G401 (cell line): ENCODE results near the gene MEF2C. TPM values are rescaled to one million over a fixed set of nuclear protein-coding genes. Genes with fewer than 3 reads are reported as not detected.
"Not testable (repeated sequence)": the region's sequence is repeated elsewhere in the genome, so short reads cannot be mapped to it uniquely, and the experiment has no call there.

Experiments
- DNase-seq: peaks from one replicate; pipeline ENCODE4 v3.0.0-alpha.2; 2015; ENCODE audit warnings: low spot score
- in situ Hi-C: cut with HindIII; loops from 2 replicates; pipeline ENCODE4 v1.10.0; 2016; ENCODE audit warnings: low sequenced_read_pairs, mixed read lengths
- total RNA-seq: library from RNA; depleted of rRNA; stranded (reverse); fragments of >200 nt; shearing (Covaris generic); gene quantifications from 2 replicates; pipeline ENCODE4 v1.2.3, GENCODE V29; 2014; rRNA removed

MEF2C gene
- 0.43 TPM in 1 of 2 replicates, not detected in the other for total RNA-seq

DNA sequence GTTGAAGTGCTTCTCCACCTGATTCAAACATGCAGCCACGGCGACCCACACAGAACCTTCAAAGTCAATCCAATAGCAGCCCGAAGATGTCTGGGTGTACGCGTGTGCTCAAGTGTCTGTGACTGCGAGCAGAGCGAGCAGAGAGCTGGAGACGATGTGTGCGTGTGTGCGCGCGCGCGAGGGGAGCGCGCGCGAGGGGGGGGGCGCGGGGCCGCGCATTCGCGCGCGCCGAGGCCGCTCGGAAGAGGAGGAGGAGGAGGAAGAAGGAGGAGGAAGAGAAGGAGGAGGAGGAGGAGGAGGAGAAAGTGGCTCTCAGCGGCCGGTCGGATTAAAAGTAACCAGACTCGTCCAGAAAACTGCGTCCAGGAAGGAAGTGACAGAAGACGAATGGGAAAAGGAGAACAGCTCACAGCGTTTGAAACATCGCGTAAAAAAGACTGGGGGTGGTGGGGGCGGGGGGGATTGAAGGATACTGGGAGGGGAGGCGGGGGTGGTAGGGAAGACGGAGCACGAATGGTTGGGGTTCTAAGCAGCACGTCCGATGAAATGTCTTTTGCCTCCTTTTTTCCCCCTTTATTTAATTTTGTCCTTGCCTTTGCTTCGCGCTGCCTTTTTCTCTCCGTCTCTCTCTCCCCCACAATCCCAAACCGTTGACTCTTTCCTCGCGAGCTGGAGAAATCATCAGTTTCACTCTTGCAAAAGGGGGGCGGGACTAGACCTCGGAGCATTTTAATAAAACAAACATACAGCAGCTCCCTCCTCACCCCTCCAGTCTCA, at the start of gene MEF2C:
MEF2C (minus strand) TSS at position 126 of the 777 bp plus-strand sequence. CDS start 59,396 bp downstream, outside the sequence.
- peak; percentile 83 for DNase-seq
- in situ Hi-C loops, result no loop called here

DNA sequence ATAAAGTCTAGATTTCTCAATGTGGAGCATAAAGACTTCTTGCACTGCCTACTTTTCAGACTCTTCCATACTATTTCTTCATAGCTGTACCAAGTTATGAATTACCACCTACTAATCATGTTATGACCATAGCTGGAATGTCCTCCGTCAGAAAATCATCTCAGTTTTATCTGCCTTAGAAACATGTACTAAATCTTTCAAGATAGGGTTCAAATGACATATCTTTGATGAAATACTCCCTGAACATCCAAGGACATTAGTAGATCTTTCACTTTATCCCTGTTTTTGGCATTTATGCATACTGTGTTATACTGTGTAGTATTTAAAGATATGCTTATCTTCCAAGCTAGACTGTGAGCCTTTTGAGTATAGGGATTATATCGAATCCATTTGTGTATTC, 49.6 kb upstream of the MEF2C start:
- DNase-seq, result no peak
- in situ Hi-C loops, result no loop called here

GRCh38 chr5:88930335-88930734, 47.4 kb upstream of the MEF2C start:
- in situ Hi-C loops, result no loop called here
- no peak for DNase-seq

DNA sequence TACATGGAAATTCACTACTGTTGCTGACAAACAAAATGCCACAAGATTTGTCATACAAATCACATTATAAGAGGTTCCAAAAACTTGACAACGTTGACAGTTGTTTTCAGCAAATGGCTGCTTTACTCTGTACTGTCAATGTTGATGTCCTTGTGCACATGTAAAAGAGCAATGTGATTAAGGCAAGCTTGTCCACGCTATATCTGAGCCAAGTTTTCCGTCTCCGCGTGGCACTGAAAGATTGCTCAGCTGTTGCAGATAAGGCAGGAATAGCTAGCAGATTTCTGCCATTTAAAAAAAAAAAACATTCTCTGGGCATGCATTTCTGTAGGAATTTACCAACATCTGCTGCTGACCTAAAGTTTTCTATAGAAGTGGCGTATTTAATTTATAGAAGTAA, 46.4 kb upstream of the MEF2C start:
- in situ Hi-C loops, result no loop called here
- DNase-seq, result no peak

GRCh38 chr5:88926774-88927173, 43.8 kb upstream of the MEF2C start:
- no peak for DNase-seq
- in situ Hi-C loops, result no loop called here

GRCh38 chr5:88925692-88926490, 42.9 kb upstream of the MEF2C start:
- in situ Hi-C loops, result no loop called here
- no peak for DNase-seq

DNA sequence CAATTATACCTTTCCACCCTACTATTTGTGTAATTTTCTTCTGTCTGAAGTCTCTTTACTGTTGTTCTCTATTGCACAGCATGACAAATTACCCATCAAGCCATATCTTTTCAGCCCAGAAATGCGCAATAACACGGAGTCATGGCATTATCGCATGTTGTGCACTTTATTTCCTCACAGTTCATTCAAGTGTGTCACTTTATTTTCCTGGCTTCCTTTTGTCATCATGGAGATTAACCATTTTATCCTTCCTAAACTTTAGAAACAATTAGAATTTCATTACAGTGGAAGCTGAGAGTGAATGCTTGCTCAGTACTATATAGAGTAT, 41.3 kb upstream of the MEF2C start:
- in situ Hi-C loops, result no loop called here
- no peak for DNase-seq

DNA sequence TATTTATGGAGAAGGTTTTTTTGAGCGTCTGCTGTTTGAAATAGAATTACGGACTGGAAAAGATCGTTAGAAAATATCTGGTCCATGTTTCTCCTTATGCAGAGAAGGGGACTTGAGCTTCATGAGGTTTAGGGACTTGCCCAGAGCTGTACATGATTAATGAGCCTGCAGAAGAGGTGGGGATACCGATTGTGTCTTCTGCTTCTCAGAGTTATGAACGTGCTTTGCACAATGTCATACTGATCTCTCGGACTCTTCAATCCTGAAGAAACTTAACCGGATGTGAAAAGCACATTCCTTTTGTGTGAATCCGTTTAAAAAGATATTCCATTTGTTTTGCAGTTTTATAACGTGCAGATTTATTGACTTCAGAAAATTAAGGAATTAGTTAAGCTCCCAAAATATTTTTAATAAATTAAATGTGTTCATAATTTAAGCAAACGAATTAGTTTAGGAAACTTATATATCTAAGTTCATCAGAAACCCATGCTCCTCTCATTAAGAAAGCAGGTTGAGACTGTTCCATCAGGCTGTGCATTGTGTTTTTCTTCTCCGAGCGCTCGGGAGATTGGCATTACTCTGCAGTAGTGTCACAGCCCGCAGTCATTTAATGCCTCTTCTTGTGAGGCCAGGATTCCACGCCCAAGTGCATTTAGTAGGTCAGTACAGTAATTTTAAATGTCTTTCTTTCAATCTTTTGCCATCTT, 40.8 kb upstream of the MEF2C start:
- no peak for DNase-seq
- in situ Hi-C loops, result no loop called here

DNA sequence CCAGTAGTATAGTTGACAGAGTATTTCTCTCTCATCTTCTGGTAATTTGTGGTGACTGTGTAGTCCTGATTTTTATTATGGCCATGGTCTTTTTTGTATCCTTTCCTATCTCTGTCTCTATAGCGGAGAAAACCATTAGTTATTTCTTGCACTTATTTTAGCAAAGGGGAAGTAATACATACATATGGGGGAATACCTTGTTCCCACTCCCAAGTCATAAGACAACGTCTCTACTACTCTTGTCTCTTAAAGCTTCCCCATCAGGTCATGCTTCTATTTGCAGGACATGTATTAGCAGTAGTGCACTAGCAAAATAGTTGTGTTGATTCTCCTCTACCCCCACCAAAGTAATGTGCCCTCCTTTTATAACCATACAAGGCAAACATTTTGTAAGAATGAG, 29.8 kb upstream of the MEF2C start:
- DNase-seq, in situ Hi-C loops: not testable (repeated sequence)

DNA sequence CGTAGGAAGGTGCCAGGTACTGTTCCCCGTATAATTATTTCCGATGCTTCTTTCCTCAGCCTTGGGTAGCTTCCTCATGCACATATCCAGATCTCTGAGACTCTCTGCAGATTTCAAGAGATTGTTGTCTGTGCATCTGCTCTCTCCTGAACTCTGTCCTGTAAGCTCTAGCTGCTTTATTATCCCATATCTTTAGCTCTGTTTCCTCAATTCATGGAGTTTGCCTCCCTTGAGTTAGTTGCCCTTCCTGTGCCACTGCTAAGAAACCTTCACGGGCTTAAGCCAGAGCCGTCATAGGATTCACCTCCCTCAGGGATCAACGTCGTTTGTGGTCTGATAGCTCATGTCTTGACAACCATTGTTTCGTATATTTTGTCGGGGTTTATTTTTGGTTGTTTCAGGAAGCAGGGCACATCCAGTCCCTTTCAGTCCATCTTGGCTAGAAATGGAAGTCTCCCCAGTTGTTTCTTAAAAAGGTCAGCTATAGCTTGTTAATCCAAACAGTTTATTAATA, 28.1 kb upstream of the MEF2C start:
- in situ Hi-C loops, DNase-seq: not testable (repeated sequence)

- DNase-seq, in situ Hi-C loops: not testable (repeated sequence)
Measured at GRCh38 chr5:88904478-88904877, 21.5 kb upstream of the MEF2C start.

GRCh38 chr5:88903966-88904365, 21.0 kb upstream of the MEF2C start:
- DNase-seq, in situ Hi-C loops: not testable (repeated sequence)

DNA sequence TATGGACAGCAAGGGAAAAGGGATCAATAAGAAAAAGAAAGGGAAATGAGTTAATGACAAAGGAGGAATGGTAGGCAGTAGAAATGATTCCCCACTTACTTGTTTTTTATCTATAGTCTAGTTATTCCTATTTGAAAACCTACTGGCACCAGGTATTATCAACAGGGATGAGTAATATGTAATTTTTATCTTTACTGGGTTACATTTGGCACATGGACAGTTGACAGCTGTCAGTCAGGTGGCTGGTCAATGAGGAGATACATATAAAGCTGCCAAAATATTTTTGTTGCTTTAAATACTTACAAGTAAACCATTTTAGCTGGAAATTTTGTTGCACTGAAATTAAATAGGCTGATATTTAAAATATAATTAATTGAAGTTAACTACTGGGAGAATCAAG, 18.1 kb upstream of the MEF2C start:
- in situ Hi-C loops, DNase-seq: not testable (repeated sequence)

DNA sequence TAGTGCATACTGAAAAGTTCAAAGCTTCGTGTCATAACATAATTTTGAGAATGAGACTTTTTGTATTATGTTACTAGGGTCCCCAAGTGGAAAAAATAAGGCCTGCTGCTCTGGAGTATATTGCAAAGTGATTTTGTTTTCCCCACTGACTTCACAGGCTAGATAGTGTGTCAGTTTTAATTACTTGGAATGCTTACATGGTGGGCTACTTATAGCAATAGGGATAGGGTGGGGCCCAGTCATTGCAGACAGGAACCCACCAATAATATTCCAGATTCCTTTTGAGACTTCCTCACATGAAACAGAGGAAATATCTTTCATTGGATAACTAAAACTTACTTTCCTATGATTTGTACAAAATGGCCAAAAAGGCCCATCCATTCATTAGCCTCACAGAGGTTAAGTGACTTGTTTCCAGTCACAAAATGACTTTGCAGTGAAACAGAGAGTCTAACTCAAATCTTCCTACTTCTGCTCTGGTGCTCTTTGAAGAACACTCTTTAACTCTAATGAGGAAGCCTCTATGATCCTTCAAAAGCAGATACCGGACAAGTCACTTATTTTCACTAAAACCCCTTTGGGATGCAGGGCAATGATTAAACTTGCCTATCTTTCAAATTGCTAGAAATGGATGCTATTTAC, 16.2 kb upstream of the MEF2C start:
- in situ Hi-C loops, result no loop called here
- DNase-seq, result no peak

DNA sequence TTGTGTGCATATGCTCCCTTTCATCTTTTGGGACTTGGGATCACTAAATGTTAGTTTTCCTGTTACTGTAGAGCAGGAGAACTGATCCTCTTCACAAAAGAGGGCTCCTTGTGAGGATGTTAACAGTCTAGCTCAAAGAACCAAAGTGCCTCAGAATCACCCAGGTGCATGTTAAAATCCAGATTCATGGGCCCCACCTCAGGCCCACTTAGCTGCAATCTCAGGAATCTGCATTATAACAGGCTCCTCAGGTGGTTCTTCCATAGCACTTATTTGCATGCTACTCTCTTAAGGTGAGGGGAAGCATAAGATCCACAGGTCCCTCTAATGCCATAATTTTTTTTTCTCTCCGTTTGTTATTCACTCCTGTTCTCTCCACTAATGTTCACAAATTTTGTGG, 14.8 kb upstream of the MEF2C start:
- no peak for DNase-seq
- in situ Hi-C loops, result no loop called here

DNA sequence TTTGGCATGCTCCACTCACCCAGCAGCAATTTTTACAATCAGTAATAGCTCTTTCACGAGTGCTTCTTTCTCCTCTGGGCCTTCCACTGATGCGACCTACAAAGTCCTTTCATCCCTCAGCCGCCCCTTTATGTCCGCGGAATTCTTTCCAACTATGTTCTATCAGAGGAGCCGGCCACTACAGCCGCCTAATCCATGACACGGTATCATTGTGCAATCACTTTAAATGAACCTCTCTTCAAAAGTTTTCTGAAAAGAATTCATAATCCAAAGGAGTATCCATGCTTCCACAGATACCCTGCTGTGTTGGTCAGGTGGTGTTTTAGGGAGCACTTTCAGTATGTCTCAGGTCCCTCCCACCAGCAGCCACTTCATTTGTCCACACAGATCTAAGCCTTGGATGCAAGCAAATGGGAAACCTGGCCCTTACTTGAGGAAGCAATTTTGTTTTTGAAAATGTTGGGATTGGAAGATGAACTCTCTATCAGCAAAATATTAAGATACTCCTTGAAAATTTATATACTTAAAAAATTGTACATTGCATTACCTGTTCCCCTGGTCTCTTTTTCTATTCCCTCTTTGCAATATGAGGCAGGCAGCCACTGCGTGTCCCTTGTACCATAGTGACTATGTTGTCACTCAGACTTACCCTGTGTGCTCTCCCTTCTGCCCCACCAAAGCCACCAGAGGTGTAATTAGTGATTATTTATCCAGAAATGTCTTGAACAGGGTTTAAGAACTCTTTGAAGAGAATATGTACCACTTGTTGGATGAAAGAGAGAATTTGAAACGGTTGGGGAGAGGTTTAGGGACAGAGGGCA, 12.9 kb upstream of the MEF2C start:
- DNase-seq, result no peak
- in situ Hi-C loops, result no loop called here

GRCh38 chr5:88892669-88893068, 9.7 kb upstream of the MEF2C start:
- in situ Hi-C loops, result no loop called here
- no peak for DNase-seq

DNA sequence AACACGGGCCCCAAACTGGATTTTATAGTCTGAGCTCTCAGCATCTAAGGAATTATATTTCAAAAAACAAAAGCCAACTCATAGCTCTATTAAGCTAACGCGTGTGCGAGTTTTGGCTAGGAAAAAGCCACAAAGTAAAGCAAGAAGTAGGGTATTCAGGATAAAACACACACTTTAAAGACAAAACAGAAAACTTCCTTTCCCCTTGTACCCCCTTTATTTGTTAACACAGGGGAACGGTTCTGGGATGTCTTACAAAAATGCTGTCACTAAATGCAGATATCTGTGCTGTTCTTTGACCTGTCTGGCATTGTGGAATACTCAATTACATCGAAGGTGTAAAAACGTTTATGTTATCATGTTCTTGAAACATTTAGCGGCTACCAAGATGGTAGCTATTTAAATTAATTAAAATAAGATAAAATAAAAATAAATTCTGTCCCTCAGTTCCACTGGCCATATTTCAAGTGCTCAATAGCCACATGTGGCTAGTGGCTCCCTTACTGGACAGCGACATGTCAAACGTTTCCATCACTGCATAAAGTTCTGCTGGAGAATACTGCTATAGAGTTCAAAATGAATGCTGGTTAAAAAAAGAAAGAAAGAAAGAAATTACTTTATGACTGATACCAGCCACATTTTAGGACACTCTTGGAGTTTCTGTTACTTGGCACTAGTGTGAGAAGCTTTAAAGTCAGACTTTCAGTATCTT, 7.2 kb upstream of the MEF2C start:
- peak; percentile 27 for DNase-seq
- in situ Hi-C loops, result no loop called here
